Smooth muscle cell of the brain vasculature (primary cell): Measurements from ENCODE around the gene COPS7A.
A peak's percentile ranks its signal among the peaks of the same experiment; 100 is the strongest.

Source experiments
- DNase-seq: peaks from one replicate; pipeline ENCODE4 v3.0.0-alpha.2; 2012; ENCODE audit warnings: low read depth, low spot score

The COPS7A gene

GRCh38 chr12:6750506-6750905, 26.7 kb downstream of the COPS7A start:
- DNase-seq: no peak

GRCh38 chr12:6751767-6752166, 27.9 kb downstream of the COPS7A start:
- no peak for DNase-seq

GRCh38 chr12:6752167-6752920, 28.5 kb downstream of the COPS7A start:
- no peak for DNase-seq

DNA sequence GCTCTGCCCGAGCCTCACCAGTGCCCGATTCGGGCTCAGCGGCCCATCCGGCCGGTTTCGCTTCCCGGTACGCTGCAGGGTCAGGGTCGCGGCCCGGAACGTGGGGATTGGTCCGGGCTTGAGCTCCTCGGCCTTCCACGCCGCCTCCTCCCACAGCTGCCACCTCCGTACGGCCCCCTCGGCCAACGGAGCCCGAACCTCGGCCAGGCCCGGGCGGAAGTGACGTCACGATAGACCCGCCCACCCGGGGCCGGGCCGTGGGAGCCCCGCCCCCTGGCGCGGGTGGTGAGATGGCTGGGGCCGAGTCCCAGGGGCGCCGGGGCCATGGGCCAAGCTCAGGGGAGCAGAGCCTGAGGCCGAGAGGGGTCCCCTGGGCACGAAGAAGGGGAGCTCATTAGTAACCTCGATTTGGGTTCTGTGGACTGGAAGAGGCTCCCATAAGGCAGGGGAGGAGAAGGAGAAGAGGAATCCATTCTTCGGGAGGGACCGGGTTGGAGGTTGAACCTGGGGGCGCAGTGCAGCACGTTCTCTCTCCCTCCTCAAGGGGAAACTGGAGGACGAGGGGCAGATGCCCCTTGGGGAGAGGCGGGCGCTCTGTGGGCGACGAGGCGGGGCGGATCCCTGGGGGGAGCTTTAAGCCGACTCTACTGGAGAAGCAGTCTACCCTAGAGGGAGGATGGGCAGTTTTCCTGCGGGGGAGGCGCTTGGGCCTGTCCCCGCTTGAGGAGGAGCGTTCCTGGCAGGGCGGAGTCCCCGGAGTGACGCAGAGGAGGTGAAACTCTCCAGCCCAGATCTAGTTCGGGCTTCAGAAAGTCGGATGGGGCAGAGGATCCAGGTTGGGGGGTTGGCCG, 29.3 kb downstream of the COPS7A start, which contains the start of gene MLF2:
MLF2 (minus strand) TSS at position 221 of the 851 bp plus-strand sequence. CDS start 807 bp downstream, outside the sequence.
- peak; percentile 98 for DNase-seq

DNA sequence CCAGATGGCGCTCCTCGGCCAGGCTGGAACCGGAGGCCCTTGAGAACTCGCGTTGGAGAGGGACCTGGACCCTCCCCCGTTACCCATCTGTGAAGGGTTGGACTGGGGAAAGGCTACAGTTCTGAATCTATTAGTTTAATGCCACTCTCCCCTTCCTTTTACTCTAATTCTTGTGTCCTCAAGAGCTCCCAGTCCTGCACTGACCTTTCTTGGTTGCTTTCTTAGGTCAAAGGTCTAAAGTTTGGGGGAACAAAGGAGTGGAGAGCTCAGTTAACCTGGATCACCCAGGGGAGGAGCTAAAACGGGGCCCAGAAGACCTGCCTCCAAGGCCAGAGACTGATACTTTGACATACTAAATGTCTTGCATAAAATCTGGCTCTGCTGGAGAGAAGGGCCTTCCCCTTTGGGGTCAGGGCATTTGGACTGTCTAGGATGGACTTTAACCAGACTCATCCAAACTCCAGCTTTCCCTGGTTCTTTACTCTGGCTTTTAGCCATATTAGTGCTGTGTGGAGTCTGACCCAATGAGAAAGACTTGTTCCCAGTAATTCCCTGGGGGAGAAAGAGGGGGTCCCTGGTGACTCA, 30.0 kb downstream of the COPS7A start:
- no peak for DNase-seq

GRCh38 chr12:6754411-6754810, 30.6 kb downstream of the COPS7A start:
- no peak for DNase-seq

GRCh38 chr12:6757028-6757690, 33.3 kb downstream of the COPS7A start:
- DNase-seq: no peak

DNA sequence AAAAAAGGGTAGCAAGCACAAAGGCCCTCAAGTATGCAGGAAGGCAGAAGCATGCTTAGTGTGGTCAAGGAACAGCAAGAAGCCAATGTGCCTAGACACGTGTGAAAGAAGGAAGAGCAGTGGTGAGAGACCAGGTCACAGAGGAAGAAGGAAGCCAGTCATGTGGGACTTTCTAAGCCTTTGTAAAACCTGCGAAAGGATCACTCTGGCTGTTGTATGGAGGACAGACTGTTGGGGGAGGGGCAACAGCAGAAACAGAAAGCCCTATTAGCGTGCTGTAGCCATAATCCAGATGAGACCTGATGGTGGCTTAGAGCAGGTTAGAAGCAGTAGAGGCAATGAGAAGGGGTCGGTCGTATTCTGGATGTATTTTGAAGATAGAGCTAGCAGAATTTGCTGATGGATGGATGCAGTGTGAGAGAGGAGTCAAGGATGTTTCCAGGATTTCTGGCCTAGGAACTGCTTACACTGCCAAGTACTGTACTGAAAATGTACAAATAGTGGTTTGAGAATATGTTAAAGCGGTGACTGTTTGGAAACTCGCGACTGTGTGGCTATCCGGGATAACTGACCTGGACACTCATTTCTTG, 34.8 kb downstream of the COPS7A start:
- DNase-seq: no peak

GRCh38 chr12:6759741-6760140, 35.9 kb downstream of the COPS7A start:
- no peak for DNase-seq

- DNase-seq: no peak
Measured at GRCh38 chr12:6763380-6763779, 39.5 kb downstream of the COPS7A start.

DNA sequence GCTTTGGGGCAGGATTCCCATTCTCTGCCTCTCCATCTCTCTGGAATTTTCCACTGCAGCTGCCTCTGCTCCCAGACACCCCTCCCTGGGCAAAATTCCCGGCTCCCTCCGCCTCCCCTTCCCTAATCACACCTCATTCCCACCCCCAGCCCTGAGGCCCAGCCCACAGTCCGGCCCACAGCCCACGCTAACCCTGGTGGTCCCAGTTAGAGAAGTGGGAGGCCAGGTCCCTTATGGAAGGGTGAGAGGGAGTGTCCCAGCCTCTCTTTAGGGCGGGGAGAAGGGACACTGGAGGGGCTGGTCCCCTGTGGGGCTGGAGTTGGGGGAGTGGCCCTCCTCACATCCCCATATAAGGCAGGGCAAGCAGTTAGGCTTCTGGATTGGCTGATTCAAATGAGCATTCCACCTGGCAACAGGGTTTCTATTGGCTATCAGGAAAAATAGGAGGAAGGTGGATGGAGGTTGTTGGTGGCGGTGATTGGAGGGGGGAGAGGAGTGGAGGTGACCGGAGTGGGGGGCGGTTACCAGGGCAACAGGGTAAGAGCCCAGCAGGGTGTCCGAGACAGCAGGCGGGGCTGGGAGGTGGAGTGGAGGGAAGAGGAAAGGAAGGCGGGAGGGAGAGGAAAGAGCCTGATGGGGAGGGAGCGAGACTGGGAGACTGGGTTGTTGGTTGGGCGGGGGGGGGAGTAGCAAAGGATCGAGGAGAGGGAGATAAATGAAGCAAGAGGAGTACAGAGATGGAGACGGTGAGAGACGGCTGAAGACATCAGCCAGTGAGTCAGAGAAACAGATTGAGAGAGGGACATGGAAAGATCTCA, 40.4 kb downstream of the COPS7A start:
- peak; percentile 97 for DNase-seq

DNA sequence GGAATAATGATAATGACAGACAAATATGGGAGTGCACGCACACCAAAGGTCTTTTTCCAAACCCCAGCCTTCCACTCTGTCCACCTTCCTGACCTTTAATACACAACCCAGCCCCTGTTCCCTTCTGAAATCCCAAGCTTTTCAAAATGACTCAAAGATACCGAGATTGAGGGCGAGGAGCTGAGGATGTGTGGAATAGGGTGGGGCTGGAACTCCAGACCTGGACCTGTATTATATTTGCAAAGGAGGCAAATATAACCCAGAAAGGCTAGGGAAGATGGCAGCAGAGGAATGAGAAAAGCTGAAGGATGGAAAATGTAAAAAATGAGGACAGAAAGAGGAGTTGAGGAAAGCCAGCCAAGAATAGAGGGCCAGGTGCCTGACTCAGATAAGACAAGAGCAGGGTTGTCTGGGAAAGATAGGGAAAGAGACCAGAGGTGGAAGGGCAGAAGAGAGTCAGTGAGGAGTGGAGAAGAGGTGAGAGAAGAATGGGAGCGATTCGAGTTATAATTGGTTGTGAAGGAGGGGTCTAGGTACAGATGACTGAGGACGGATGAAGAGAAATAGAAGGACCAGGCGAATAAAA, 41.3 kb downstream of the COPS7A start:
- no peak for DNase-seq

- DNase-seq: peak; percentile 69
Measured at GRCh38 chr12:6765634-6766581, 42.1 kb downstream of the COPS7A start, which contains the start of gene PTMS. PTMS (plus strand) TSS chr12:6766363; CDS start chr12:6766706, 343 bp downstream.

DNA sequence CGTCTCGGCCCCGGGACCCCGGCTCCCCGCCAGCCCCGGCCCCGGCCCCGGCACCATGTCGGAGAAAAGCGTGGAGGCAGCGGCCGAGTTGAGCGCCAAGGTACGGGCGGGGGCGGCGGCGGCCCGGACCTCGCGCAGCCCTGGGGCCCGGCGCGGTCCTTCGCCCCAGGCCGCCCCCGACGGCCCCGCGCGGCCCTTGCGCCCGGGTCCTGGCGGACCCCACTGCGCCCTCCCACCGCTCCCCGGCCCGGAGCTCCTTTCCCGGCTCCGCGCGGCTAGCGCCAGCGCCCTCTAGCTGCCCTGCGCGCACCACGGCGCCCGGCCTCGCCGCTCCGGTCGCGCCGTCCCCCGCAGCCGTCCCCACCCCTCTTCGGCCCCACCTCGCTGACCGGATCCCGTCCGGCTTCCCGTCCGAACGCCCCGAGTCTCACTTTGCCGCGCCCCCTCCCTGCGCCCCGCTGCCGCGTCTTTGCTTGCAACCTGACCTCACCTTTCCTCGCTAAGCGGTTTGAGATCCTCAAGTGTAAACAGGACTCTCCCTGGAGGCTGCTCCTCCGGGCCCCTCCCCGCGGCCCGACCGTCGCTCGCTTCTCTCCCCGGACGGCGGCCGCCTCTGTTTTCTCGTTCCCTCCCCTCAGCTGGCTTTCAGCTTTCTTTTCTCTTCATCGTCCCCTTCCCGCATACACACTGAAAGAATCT, 43.0 kb downstream of the COPS7A start:
- DNase-seq: no peak

DNA sequence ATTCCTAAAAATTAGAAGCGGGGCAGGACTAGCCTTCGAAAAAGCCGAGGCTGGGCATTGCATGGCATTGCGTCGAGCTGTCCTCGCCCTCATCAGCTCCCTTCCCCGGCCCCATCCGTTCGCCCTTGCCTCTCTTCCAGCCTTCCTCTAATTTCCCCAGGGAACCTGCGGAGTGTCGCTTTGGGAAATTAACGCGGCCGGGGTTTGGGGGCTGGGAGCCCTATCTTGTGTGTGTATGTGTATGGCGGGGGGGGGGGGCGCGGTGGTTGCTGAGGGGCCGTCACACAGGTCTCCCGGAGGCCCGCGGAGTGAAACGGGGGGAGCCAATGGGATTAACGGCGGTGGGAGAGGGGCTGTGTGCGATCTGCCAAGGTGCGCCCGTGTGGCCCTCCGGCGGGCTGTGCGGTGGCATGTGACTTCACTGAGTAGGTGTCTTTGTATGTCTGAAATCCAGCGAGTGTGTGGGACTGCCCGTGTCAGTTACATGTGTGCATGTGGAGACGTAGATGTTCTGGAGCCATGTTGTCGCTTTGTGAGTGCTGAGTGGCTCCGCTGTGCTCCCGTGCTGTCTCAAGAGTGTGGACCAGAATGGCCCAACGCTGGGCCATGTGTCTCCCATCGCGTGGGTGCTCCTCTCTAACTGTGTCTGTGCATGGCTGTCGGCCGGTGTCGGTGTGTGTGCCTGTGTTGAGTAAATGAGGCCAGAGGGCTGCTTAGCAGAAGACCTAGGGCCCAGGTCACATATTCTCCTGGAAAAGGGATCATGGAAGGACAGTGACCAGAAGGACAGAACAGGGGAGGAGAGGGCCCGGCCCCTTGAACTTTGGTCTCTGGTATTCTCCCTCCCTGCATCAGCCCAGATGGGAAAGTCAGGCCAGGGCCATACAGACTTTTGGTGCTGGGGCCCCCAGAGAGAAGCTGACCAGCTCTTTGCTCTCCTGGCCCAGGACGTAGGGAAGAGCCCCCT, 43.8 kb downstream of the COPS7A start:
- DNase-seq: no peak

DNA sequence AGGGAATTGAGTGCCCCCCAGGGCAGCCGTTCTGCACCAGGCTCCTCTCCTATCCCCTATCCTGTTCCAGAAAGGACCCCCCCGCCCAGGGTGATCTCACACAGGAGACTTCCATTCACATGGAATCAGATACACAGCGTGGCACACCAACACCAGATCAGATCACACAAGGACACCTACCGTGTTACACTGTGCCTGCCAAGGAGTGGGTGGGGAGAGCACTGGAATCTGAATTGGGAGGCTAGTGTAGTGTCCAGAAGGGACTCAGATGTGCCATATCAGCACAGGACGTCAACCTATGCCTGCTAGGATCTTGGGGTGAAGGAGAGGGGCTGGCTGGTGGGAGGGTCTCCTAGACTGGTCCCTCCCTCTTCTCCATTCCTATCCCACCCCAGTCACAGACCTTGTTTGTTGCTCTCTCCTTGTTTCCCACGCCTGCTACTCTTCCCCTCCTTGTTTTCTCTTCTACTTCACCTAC, 44.6 kb downstream of the COPS7A start:
- no peak for DNase-seq

- DNase-seq: no peak
Measured at GRCh38 chr12:6768990-6769389, 45.1 kb downstream of the COPS7A start.
